GM18499 (cell line): Measurements from ENCODE around the gene RNF152.

Experiments used
- ATAC-seq: cut with Tn5 transposase; IDR thresholded peaks from one replicate; pipeline ENCODE4 v1.9.1; 2021; ENCODE audit warnings: moderate number of reproducible peaks; ENCODE audit not compliant: insufficient read depth, unreplicated experiment

Gene RNF152

DNA sequence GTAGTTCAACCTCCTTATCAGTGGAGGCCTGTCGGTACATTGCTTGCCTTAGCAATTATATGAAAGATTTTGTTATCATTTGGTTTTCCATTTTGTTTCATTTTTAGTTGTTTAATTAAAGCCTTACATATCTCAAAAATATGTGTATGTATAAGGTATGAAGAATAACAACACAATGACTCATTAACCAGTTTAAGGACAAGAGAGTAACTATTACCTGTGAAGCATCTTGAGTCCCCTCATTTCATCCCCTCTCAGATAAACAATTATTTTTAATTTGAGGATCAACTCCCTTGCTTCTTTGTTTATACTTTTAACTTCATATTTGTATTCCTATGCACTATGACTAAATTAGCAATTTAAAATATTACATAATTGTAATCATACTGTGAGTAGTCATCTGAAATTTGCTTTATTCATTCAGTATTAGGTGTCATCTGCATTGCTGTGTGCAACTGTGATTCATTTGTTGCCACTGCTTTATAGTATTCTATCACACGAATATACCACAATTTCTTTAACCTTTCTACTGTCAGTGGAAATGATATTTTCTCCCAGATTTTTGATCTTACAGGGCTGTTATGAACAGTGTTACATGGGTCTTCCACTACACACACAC, 126.4 kb downstream of the RNF152 start:
- ATAC-seq: no peak

DNA sequence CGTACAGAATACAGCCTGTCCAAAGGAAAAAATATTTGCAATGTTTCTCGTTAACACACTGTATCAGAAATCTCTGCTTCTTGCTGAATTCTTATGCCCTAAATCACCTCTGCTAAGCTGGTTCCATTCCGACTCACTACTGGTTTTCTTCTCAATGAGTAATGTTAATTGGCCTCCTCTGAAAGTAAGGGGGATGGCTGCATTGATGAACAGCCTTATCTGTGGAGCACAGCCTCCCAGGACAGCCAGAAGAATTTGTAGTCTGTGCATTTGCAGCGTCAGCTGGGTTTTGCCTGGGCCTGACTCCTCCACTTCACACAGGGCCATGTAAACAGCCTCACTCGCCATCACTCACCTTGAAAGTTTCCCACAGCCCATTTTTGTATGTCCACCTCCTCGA, 127.7 kb downstream of the RNF152 start:
- no peak for ATAC-seq

DNA sequence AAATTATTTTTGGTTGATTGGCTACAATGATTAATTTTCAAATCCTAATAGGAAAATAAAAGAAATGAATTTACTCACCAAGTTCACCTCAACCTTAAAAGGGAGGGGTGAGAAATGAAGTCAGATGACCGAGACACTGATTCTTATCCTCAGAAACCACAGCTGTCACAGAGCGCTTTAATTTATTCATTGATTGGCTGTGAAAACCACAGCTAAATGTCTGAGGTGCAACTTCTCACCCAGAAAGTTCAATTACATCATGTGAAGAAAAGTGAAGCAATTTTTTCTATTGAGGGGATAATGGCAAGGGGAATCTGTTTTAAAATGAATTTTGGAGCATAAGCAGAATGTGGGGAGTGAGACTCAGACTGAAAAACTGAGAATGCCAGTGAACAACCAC, 128.4 kb downstream of the RNF152 start:
- ATAC-seq: no peak

DNA sequence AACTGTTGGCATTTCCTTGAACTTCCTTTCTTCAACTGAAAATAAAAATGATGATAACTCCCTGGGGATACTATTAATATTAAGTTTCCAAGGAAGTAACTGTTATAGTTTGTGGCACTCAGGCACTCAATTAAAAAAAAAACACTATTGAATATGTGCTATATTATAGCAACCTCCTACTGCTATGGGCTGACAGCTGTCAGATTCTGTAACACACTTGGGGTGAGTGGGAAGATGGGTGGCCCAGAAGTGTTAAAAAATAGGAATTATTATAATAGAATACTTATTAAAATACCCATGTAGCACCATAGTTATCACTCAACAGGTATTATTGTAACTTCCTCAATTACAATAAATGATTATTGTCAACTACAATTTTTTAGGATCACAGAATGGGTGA, 130.9 kb downstream of the RNF152 start:
- no peak for ATAC-seq
